ENCODE measurements around the gene SSTR5.

- no peak for TF ChIP-seq POLR2A (IDR thresholded peaks at IDR 0.05; ENCODE audit: low read depth, low read length)
- no peak for TF ChIP-seq CTCF (conservative IDR thresholded peaks at IDR 0.05; ENCODE audit: low read depth, low read length)
- TF ChIP-seq MAFK (IDR thresholded peaks at IDR 0.05; ENCODE audit: low read depth, low read length): no peak
- TF ChIP-seq MAZ (IDR thresholded peaks at IDR 0.05; ENCODE audit: borderline replicate concordance, low read depth, low read length): no peak
- TF ChIP-seq CEBPB (IDR thresholded peaks at IDR 0.05; ENCODE audit: low read depth, low read length): no peak
- TF ChIP-seq RAD21 (IDR thresholded peaks at IDR 0.05; ENCODE audit: low read length): no peak
- no peak for TF ChIP-seq USF2 (IDR thresholded peaks at IDR 0.05; ENCODE audit: low read depth, low read length)
- TF ChIP-seq MXI1 (IDR thresholded peaks at IDR 0.05; ENCODE audit: borderline replicate concordance, low read depth, low read length): no peak
- no peak for TF ChIP-seq ELK1 (IDR thresholded peaks at IDR 0.05; ENCODE audit: borderline replicate concordance, low read depth, low read length)
These were observed 8.8 kb upstream of the SSTR5 start for GRCh38 chr16:1063728-1064127.

All from IMR-90 (cell line).